NCI-H510A (cell line): ENCODE measurements around the gene BCAS3.

Experiments used
- DNase-seq: peaks from one replicate; lab custom pipeline; 2025; lab: John Stamatoyannopoulos, UW

Gene BCAS3

GRCh38 chr17:61316633-61317032 lies 639.0 kb downstream of the BCAS3 start:
- no peak for DNase-seq

- DNase-seq, result no peak
Measured at GRCh38 chr17:61317779-61318178, 640.1 kb downstream of the BCAS3 start.

- no peak for DNase-seq
Measured at GRCh38 chr17:61318684-61319098, 641.0 kb downstream of the BCAS3 start.

- no peak for DNase-seq
Measured at GRCh38 chr17:61321344-61321743, 643.7 kb downstream of the BCAS3 start.

- no peak for DNase-seq
Measured at GRCh38 chr17:61322325-61323002, 644.8 kb downstream of the BCAS3 start.

GRCh38 chr17:61323003-61323908 lies 645.6 kb downstream of the BCAS3 start:
- DNase-seq, result no peak

- no peak for DNase-seq
Measured at GRCh38 chr17:61323909-61324868, 646.5 kb downstream of the BCAS3 start.

- DNase-seq, result no peak
Measured at GRCh38 chr17:61324950-61325349, 647.3 kb downstream of the BCAS3 start.

GRCh38 chr17:61325382-61326073 lies 647.9 kb downstream of the BCAS3 start:
- DNase-seq, result no peak

GRCh38 chr17:61326330-61326729 lies 648.7 kb downstream of the BCAS3 start:
- no peak for DNase-seq

- no peak for DNase-seq
Measured at GRCh38 chr17:61328351-61328750, 650.7 kb downstream of the BCAS3 start.

- DNase-seq, result no peak
Measured at GRCh38 chr17:61330174-61331150, 652.8 kb downstream of the BCAS3 start.

GRCh38 chr17:61331178-61331577 lies 653.5 kb downstream of the BCAS3 start:
- no peak for DNase-seq

GRCh38 chr17:61331886-61332285 lies 654.2 kb downstream of the BCAS3 start:
- DNase-seq, result no peak

- no peak for DNase-seq
Measured at GRCh38 chr17:61333136-61333535, 655.5 kb downstream of the BCAS3 start.

GRCh38 chr17:61334673-61335072 lies 657.0 kb downstream of the BCAS3 start:
- no peak for DNase-seq

- DNase-seq, result no peak
Measured at GRCh38 chr17:61335105-61335844, 657.6 kb downstream of the BCAS3 start.

- DNase-seq, result peak; percentile 84
Measured at GRCh38 chr17:61335845-61336655, 658.4 kb downstream of the BCAS3 start.

GRCh38 chr17:61337290-61337689 lies 659.6 kb downstream of the BCAS3 start:
- no peak for DNase-seq
